HG03521 (cell line): ENCODE measurements around the gene CELF2.
"Not testable (repeated sequence)": the region's sequence is repeated elsewhere in the genome, so short reads cannot be mapped to it uniquely, and the experiment has no call there.

ENCODE experiments used
- ATAC-seq: cut with Tn5 transposase; IDR thresholded peaks from one replicate; pipeline ENCODE4 v1.9.1; 2021; ENCODE audit warnings: mild to moderate bottlenecking, moderate library complexity; ENCODE audit not compliant: unreplicated experiment

CELF2 gene

GRCh38 chr10:11366889-11367288 is 349.2 kb downstream of the CELF2 start:
- ATAC-seq: not testable (repeated sequence)

GRCh38 chr10:11367505-11367904 is 349.8 kb downstream of the CELF2 start:
- ATAC-seq: no peak

DNA sequence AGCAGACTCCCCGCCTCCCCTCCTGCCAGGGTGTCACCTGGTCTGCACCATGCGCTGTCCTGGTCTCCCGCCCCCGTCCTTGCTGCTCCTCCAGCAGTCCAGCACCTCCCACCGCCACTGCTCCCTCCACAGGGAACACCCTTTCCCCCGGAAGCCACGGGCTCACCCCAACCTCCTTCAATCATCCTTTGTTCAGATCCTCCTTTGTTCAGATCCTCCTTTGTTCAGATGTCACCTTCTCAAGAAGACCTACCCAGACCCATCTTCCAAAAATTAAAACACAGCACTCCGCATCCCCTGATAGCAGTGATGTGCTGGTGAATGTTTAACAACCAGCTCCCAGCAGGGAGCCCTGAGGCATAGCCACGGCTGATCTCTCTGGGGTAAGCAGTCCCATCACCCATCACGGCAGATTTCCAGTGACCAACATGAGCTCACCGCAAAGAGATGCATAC is 356.1 kb downstream of the CELF2 start:
- no peak for ATAC-seq

DNA sequence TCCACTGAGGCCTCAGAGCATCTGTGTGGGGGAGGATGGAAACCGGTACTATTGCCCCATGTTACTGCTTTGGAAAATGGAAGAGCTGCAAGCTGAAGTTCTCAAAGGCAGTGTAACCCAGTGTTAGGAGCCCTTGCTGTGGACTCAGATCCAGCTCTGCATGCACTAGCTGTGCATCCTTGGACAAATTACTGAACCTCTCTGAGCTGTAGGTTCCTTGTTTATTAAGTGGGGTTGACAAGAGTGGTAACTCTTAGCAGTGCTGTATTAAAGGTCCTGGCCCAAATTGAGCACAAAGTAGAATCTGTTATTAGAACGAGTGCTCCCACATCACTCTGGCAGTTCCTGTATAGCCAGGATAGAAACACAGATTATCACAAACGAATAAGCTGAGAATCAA is 359.6 kb downstream of the CELF2 start:
- no peak for ATAC-seq

DNA sequence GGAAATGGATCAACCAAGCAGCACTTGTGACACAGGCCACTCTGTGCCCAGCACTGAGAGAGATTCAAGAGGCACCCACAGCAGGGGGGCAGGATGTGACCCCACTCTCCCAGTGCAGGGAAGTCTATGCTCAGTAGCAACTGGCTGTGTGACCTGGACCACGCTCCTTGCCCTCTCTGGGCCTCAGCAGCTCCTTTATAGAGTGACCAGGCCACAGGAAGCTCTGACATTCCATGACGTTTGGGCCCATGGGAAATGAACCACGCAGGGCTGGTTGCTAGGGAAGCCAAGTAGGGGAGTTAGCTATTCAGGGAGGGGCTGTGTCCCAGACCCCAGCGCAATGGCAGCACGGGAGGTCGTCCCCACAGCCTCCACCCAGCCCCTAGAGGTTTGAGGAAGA is 361.2 kb downstream of the CELF2 start:
- ATAC-seq: no peak

DNA sequence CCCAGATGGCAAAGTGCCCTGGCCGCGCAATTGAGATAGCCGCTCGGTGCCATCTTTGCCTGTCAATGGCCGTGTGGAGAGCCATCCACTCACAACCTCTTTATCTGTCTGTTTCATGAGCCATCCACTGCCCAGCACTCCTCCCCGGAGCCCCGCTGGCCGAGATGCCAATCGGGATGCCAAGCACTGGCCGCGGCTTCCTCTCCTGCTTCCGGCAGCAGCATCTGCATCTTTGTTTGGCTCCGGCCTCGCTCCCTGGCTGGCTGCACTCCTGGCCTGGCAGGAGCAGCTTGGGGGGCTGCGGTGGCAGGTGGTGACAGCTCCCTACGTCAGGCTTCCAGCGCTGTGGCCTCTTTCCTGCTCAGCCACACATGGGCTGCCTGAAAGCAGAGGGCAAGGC is 362.1 kb downstream of the CELF2 start:
- no peak for ATAC-seq

- no peak for ATAC-seq
Observed at GRCh38 chr10:11381023-11381422, 363.4 kb downstream of the CELF2 start.

GRCh38 chr10:11381511-11381910 is 363.8 kb downstream of the CELF2 start:
- ATAC-seq: no peak

DNA sequence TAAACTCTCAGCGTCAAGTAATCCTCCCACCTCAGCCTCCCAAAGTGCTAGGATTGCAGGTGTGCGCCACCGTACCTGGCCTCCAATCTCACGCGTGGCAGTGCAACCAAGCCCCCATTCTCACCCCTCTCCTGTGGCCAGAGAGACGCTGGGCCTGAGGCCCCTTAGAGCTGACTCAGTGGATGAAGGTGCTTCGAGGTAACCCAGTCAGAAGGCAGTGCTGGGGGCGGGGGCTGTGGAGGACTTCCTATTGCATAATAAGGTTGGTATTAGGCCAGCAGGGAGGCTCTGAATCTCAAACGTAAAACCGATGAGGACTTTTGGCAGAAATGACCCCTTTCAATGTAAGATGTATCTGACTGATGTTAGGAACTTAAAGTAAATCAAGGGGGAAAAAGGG is 364.5 kb downstream of the CELF2 start:
- ATAC-seq: no peak

DNA sequence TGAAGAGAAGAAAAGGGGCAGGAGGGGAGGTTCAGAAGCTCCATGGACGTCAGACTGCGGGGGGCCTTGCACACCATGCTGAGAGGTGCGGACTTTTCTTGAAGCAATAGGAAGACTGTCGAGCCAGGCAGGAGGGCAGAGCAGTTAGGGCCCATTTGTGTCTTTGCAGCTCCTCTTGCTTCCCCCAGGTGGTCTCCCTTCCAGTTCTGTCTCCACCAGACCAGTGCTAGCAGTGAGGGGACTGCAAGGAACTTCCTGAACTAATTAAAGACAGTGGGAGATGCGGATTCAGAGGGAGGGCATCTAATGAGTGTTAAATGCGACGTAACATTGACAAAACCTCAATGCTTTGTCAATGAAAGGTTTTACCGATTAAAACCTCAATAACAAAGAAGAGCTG is 368.4 kb downstream of the CELF2 start:
- ATAC-seq: no peak
